CD14-positive monocyte (primary cell): ENCODE results near the gene EDNRA. TPM values are rescaled to one million over a fixed set of nuclear protein-coding genes. Genes with fewer than 3 reads are reported as not detected.
A peak's percentile ranks its signal among the peaks of the same experiment; 100 is the strongest.

Experiments
- DNase-seq, 3 donors: peaks; one replicate each; pipeline ENCODE4 v3.0.0-alpha.2; 2011 to 2022
- H2AFZ ChIP-seq: 2 replicates; pipeline ENCODE4 v1.6.0; 2012; ENCODE audit warnings: mild to moderate bottlenecking, low read depth, low read length, inconsistent platforms; ENCODE audit not compliant: insufficient read depth, poor library complexity, severe bottlenecking
- H3K27ac ChIP-seq, 2 donors: 1 replicate in 1 of 2; 2 replicates in 1 of 2; pipeline ENCODE4 v1.5.1; 2012 to 2013; ENCODE audit warnings: low read length in 2 of 2, control low read depth in 1 of 2, inconsistent platforms in 1 of 2, low read depth in 1 of 2, mild to moderate bottlenecking in 1 of 2
- H3K27me3 ChIP-seq, 2 donors: one replicate each; pipeline versions ENCODE4 v1.6.0 to v1.6.1; 2011 to 2013; ENCODE audit warnings: low read length in 2 of 2; ENCODE audit not compliant: control insufficient read depth in 2 of 2, insufficient read depth in 2 of 2
- H3K36me3 ChIP-seq, 2 donors: replicated peaks in 1 of 2; 1 replicate in 1 of 2; 2 replicates in 1 of 2; pipeline versions ENCODE4 v1.5.1 to v1.6.1; 2012 to 2013; ENCODE audit warnings: low read length in 2 of 2, control low read depth in 1 of 2, inconsistent platforms in 1 of 2, mild to moderate bottlenecking in 1 of 2; ENCODE audit not compliant: insufficient read depth in 2 of 2, control insufficient read depth in 1 of 2
- H3K4me1 ChIP-seq, 2 donors: 1 replicate in 1 of 2; 2 replicates in 1 of 2; pipeline versions ENCODE4 v1.5.1 to v1.6.1; 2012 to 2013; ENCODE audit warnings: low read length in 2 of 2, control low read depth in 1 of 2, inconsistent platforms in 1 of 2, mild to moderate bottlenecking in 1 of 2, moderate library complexity in 1 of 2; ENCODE audit not compliant: insufficient read depth in 2 of 2, control insufficient read depth in 1 of 2
- H3K4me2 ChIP-seq: replicated peaks from 2 replicates; pipeline ENCODE3; 2012; ENCODE audit warnings: low read length, moderate library complexity, mild to moderate bottlenecking; ENCODE audit not compliant: poor library complexity, severe bottlenecking; ENCODE audit errors: extremely low read depth
- H3K4me3 ChIP-seq, 3 experiments: fragments of 200-600 bp in 1 of 3; sonication (generic) in 1 of 3; replicated peaks in 1 of 3; 1 replicate in 2 of 3; 2 replicates in 1 of 3; pipeline ENCODE4 v1.5.1; 2011 to 2013; ENCODE audit warnings: low read length in 3 of 3, mild to moderate bottlenecking in 3 of 3, control low read depth in 2 of 3, low read depth in 2 of 3, inconsistent platforms in 1 of 3, moderate library complexity in 1 of 3
- H3K79me2 ChIP-seq: 2 replicates; pipeline ENCODE4 v1.6.0; 2012; ENCODE audit warnings: mild to moderate bottlenecking, control low read depth, inconsistent platforms, low read length, moderate library complexity; ENCODE audit not compliant: insufficient read depth
- H3K9ac ChIP-seq: 2 replicates; pipeline ENCODE4 v1.6.0; 2017; ENCODE audit warnings: low read length, mild to moderate bottlenecking; ENCODE audit not compliant: insufficient read depth, poor library complexity, severe bottlenecking
- H3K9me3 ChIP-seq, 2 donors: replicated peaks in 1 of 2; 1 replicate in 1 of 2; 2 replicates in 1 of 2; pipeline versions ENCODE4 v1.5.1 to v1.6.1; 2012 to 2013; ENCODE audit warnings: low read length in 2 of 2, control low read depth in 1 of 2; ENCODE audit not compliant: control insufficient read depth in 1 of 2, insufficient read depth in 1 of 2
- H4K20me1 ChIP-seq: 2 replicates; pipeline ENCODE4 v1.6.0; 2012; ENCODE audit warnings: mild to moderate bottlenecking, low read length, control low read depth, moderate library complexity; ENCODE audit not compliant: insufficient read depth
- H3K27ac Mint-ChIP-seq, 7 donors: one replicate each; pipeline ENCODE4 v1.8.0; 2020; ENCODE audit warnings: mild to moderate bottlenecking in 7 of 7, mixed read lengths in 7 of 7, moderate library complexity in 6 of 7, inconsistent platforms in 2 of 7
- H3K27me3 Mint-ChIP-seq, 3 donors: one replicate each; pipeline ENCODE4 v1.8.0; 2021 to 2022; ENCODE audit warnings: low read depth in 3 of 3, mild to moderate bottlenecking in 3 of 3, mixed read lengths in 3 of 3, moderate library complexity in 3 of 3, inconsistent platforms in 1 of 3
- H3K36me3 Mint-ChIP-seq, 2 donors: one replicate each; pipeline ENCODE4 v1.8.0; 2020; ENCODE audit warnings: mixed read lengths in 2 of 2, inconsistent platforms in 1 of 2, mild to moderate bottlenecking in 1 of 2
- H3K4me1 Mint-ChIP-seq: one replicate; pipeline ENCODE4 v1.8.0; 2020; ENCODE audit warnings: mild to moderate bottlenecking, mixed read lengths
- H3K4me3 Mint-ChIP-seq, 2 donors: one replicate each; pipeline ENCODE4 v1.8.0; 2020; ENCODE audit warnings: mild to moderate bottlenecking in 2 of 2, mixed read lengths in 2 of 2, moderate library complexity in 1 of 2
- H3K9me3 Mint-ChIP-seq, 7 donors: one replicate each; pipeline ENCODE4 v1.8.0; 2020 to 2022; ENCODE audit warnings: mixed read lengths in 7 of 7, mild to moderate bottlenecking in 6 of 7, moderate library complexity in 6 of 7, inconsistent platforms in 2 of 7
- WGBS: methylation state at CpG from one replicate; pipeline ENCODE4 v1.1.5; 2013; ENCODE audit warnings: missing lambda C conversion rate; ENCODE audit not compliant: insufficient coverage; 5-methylcytosine and 5-hydroxymethylcytosine counted together
- intact Hi-C, 2 donors: fragments of 100-400 bp; cut with micrococcal nuclease; formaldehyde crosslinking; loops; one replicate each; pipeline versions ENCODE4 v1.15.0 to v1.15.1; 2023
- polyA plus RNA-seq, 3 donors: library from polyadenylated mRNA; depleted of rRNA in 1 of 3; unstranded in 2 of 3; stranded (reverse) in 1 of 3; fragments of 300-500 nt in 2 of 3; fragments of >200 nt in 1 of 3; fragmentation: Illumina TruSeq in 2 of 3; gene quantifications; 1 replicate in 2 of 3; 2 replicates in 1 of 3; pipeline ENCODE4 v1.2.3, GENCODE V29; 2012 to 2021
- TF ChIP-seq, protein P1 (sequence below): fragments of 200-600 bp; IDR thresholded peaks from one replicate; pipeline ENCODE4 v1.8.0; 2022; ENCODE audit warnings: antibody characterized with exemption, mild to moderate bottlenecking

The EDNRA gene
- polyA plus RNA-seq, 3 donors, result not detected

DNA sequence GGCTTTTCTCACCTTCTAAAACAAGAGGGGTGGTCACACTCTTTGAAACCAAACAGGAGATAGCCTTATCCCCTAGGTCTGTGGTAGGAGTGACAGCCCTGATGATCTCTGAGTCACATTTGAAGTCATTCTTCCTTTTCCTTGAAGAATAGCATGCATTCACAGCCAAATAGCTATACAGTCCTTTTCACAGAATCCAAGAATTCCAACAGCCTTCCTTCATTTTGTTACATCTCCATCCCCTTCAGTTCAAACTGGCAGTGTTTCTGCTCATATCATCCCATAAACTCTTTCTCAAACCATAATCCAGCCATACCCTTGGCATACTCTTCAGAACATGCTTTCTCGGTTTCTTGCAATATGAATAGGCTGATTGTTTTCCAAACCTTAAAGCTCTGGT, 103.0 kb downstream of the EDNRA start:
- Mint-ChIP-seq H3K27me3 (peaks cover 1 to 2% (median 2%) of the 10 kb centered on the region in 3 donors), H3K36me3 (no peaks in the 10 kb centered on the region), H3K4me3 (no peak overlapping the region), H3K4me1 (no peaks in the 10 kb centered on the region), H3K27ac (no peak overlapping the region), H3K9me3 (peaks cover 0 to 9% (median 4%) of the 10 kb centered on the region in 7 donors)
- H3K79me2 ChIP-seq, result no peaks in the 10 kb centered on the region
- H3K4me2 ChIP-seq, result no peak overlapping the region
- TF ChIP-seq, protein P1, sequence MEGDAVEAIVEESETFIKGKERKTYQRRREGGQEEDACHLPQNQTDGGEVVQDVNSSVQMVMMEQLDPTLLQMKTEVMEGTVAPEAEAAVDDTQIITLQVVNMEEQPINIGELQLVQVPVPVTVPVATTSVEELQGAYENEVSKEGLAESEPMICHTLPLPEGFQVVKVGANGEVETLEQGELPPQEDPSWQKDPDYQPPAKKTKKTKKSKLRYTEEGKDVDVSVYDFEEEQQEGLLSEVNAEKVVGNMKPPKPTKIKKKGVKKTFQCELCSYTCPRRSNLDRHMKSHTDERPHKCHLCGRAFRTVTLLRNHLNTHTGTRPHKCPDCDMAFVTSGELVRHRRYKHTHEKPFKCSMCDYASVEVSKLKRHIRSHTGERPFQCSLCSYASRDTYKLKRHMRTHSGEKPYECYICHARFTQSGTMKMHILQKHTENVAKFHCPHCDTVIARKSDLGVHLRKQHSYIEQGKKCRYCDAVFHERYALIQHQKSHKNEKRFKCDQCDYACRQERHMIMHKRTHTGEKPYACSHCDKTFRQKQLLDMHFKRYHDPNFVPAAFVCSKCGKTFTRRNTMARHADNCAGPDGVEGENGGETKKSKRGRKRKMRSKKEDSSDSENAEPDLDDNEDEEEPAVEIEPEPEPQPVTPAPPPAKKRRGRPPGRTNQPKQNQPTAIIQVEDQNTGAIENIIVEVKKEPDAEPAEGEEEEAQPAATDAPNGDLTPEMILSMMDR, result no peak
- H3K4me3 ChIP-seq, result no peak overlapping the region
- no peak overlapping the region for H3K9ac ChIP-seq
- H3K36me3 ChIP-seq, result no peaks in the 10 kb centered on the region
- 86% methylated on average over 1 of the region's 1 CpG for WGBS
- H4K20me1 ChIP-seq, result no peaks in the 10 kb centered on the region
- H3K4me1 ChIP-seq, result no peaks in the 10 kb centered on the region
- H2AFZ ChIP-seq, result no peak overlapping the region
- intact Hi-C loops, result no loop called here
- H3K27me3 ChIP-seq, result no peaks in the 10 kb centered on the region
- no peak for DNase-seq
- H3K27ac ChIP-seq, result no peak overlapping the region
- H3K9me3 ChIP-seq, result no peaks in the 10 kb centered on the region

DNA sequence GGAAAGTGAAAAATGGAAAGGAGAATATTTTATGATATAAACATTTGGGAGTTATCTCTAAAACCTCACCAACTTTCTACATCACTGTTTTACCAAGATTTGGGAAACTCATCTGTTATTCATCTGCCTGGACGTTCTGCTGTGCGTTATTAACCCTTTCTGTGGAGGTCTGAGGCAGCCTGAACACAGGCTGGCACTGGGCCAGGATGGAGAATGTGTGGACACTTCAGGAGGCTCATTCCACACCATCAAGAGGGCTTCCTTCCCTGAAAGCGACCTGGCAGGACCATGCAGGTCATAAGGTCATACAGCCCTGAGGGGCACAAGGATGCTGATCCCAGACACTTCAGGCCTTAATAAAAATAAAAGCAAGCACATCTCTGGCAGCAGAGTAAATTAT, 105.1 kb downstream of the EDNRA start:
- no peaks in the 10 kb centered on the region for H3K27me3 ChIP-seq
- no peaks in the 10 kb centered on the region for H3K36me3 ChIP-seq
- Mint-ChIP-seq H3K4me1 (no peaks in the 10 kb centered on the region), H3K9me3 (peaks cover 0 to 6% (median 2%) of the 10 kb centered on the region in 7 donors), H3K27ac (peak overlapping the region in 1 of 7 donors; percentile 50), H3K27me3 (peaks cover 0 to 2% (median 1%) of the 10 kb centered on the region in 3 donors), H3K4me3 (no peak overlapping the region), H3K36me3 (no peaks in the 10 kb centered on the region)
- TF ChIP-seq, protein P1, result no peak
- H3K9ac ChIP-seq, result no peak overlapping the region
- H3K79me2 ChIP-seq, result no peaks in the 10 kb centered on the region
- no peak for DNase-seq
- intact Hi-C loops, result no loop called here
- H3K4me1 ChIP-seq, result no peaks in the 10 kb centered on the region
- no peak overlapping the region for H3K27ac ChIP-seq
- no peak overlapping the region for H3K4me3 ChIP-seq
- WGBS, result 43% methylated on average over 1 of the region's 3 CpGs
- H3K4me2 ChIP-seq, result no peak overlapping the region
- no peak overlapping the region for H2AFZ ChIP-seq
- no peaks in the 10 kb centered on the region for H4K20me1 ChIP-seq
- H3K9me3 ChIP-seq, result no peaks in the 10 kb centered on the region
